Vagina (tissue), 2 donors: ENCODE data around the gene GABRP.

Source experiments
- CTCF ChIP-seq, 3 experiments: fragments of 450-650 bp in 2 of 3; fragments of 200-600 bp in 1 of 3; sonication (generic) in 1 of 3; IDR thresholded peaks; one replicate each; pipeline ENCODE4 v1.5.1; 2017 to 2019; ENCODE audit warnings: antibody characterized with exemption in 3 of 3, mild to moderate bottlenecking in 2 of 3, moderate library complexity in 2 of 3
- POLR2A ChIP-seq, 2 donors: fragments of 450-650 bp; IDR thresholded peaks; one replicate each; pipeline ENCODE4 v1.6.1; 2017; ENCODE audit warnings: antibody characterized with exemption in 2 of 2, mild to moderate bottlenecking in 2 of 2, moderate library complexity in 2 of 2
- POLR2AphosphoS5 ChIP-seq, 2 donors: sonication (generic); formaldehyde crosslinking; IDR thresholded peaks; one replicate each; pipeline ENCODE4 v1.9.0; 2017; ENCODE audit warnings: antibody characterized with exemption in 2 of 2, mild to moderate bottlenecking in 2 of 2, low read depth in 1 of 2; ENCODE audit not compliant: insufficient read depth in 1 of 2

GRCh38 chr5:170757182-170757601 is 26.3 kb upstream of the GABRP start:
- TF ChIP-seq CTCF (IDR thresholded peaks at IDR 0.05) (no peak), POLR2A (IDR thresholded peaks at IDR 0.05) (no peak), POLR2AphosphoS5 (IDR thresholded peaks at IDR 0.05; ENCODE audit: insufficient read depth in 1 of 2, low read depth in 1 of 2) (no peak)
